HEK293 (cell line): ENCODE results near the gene R3HDM2.

ENCODE experiments used
- CTCF ChIP-seq: fragments of 450-650 bp; formaldehyde crosslinking; IDR thresholded peaks from 2 replicates; pipeline ENCODE4 v1.5.1; 2016; ENCODE audit warnings: missing biosample characterization, missing genetic modification characterization
- FEZF1 ChIP-seq: fragments of 450-650 bp; formaldehyde crosslinking; IDR thresholded peaks from 2 replicates; pipeline ENCODE4 v1.5.1; 2016; ENCODE audit warnings: missing biosample characterization, missing genetic modification characterization
- GFI1B ChIP-seq: fragments of 450-650 bp; formaldehyde crosslinking; IDR thresholded peaks from 2 replicates; pipeline ENCODE4 v1.5.1; 2016; ENCODE audit warnings: missing biosample characterization, missing genetic modification characterization
- KLF1 ChIP-seq: fragments of 450-650 bp; formaldehyde crosslinking; IDR thresholded peaks from 2 replicates; pipeline ENCODE4 v1.5.1; 2016; ENCODE audit warnings: missing biosample characterization, missing genetic modification characterization
- KLF7 ChIP-seq: fragments of 450-650 bp; formaldehyde crosslinking; IDR thresholded peaks from 2 replicates; pipeline ENCODE4 v1.5.1; 2016; ENCODE audit warnings: missing biosample characterization, missing genetic modification characterization, borderline replicate concordance
- OVOL3 ChIP-seq: fragments of 450-650 bp; formaldehyde crosslinking; IDR thresholded peaks from 2 replicates; pipeline ENCODE4 v1.5.1; 2016; ENCODE audit warnings: missing biosample characterization, missing genetic modification characterization
- PRDM1 ChIP-seq: fragments of 450-650 bp; formaldehyde crosslinking; IDR thresholded peaks from 2 replicates; pipeline ENCODE4; 2016; ENCODE audit warnings: missing biosample characterization, missing genetic modification characterization
- PRDM6 ChIP-seq: fragments of 450-650 bp; formaldehyde crosslinking; IDR thresholded peaks from 2 replicates; pipeline ENCODE4 v1.5.1; 2017; ENCODE audit warnings: missing biosample characterization, missing genetic modification characterization
- SP3 ChIP-seq: fragments of 450-650 bp; formaldehyde crosslinking; IDR thresholded peaks from 2 replicates; pipeline ENCODE4 v1.5.1; 2016; ENCODE audit warnings: missing biosample characterization, missing genetic modification characterization
- TCF7L2 ChIP-seq: IDR thresholded peaks from 2 replicates; pipeline ENCODE4 v1.6.1; 2011; ENCODE audit warnings: low read depth, mild to moderate bottlenecking, inconsistent platforms, low read length, moderate library complexity, borderline replicate concordance
- ZBTB1 ChIP-seq: fragments of 450-650 bp; formaldehyde crosslinking; IDR thresholded peaks from 2 replicates; pipeline ENCODE4 v1.5.1; 2016; ENCODE audit warnings: missing biosample characterization, missing genetic modification characterization
- ZBTB26 ChIP-seq: fragments of 450-650 bp; formaldehyde crosslinking; optimal IDR thresholded peaks from 2 replicates; pipeline ENCODE3; 2016; ENCODE audit warnings: missing biosample characterization, mild to moderate bottlenecking, missing genetic modification characterization
- ZBTB49 ChIP-seq: fragments of 450-650 bp; formaldehyde crosslinking; IDR thresholded peaks from 2 replicates; pipeline ENCODE4 v1.5.1; 2016; ENCODE audit warnings: missing biosample characterization, missing genetic modification characterization, low read depth
- ZBTB6 ChIP-seq: fragments of 450-650 bp; formaldehyde crosslinking; IDR thresholded peaks from 2 replicates; pipeline ENCODE4 v1.5.1; 2017; ENCODE audit warnings: missing biosample characterization, missing genetic modification characterization
- ZNF2 ChIP-seq: fragments of 450-650 bp; formaldehyde crosslinking; IDR thresholded peaks from 2 replicates; pipeline ENCODE4 v1.5.1; 2016; ENCODE audit warnings: missing biosample characterization, missing genetic modification characterization
- ZNF202 ChIP-seq: fragments of 450-650 bp; formaldehyde crosslinking; IDR thresholded peaks from 2 replicates; pipeline ENCODE4 v1.5.1; 2016; ENCODE audit warnings: missing biosample characterization, missing genetic modification characterization, borderline replicate concordance
- ZNF24 ChIP-seq: fragments of 450-650 bp; formaldehyde crosslinking; IDR thresholded peaks from 2 replicates; pipeline ENCODE4 v1.5.1; 2016; ENCODE audit warnings: missing biosample characterization, missing genetic modification characterization
- ZNF354C ChIP-seq: fragments of 450-650 bp; formaldehyde crosslinking; IDR thresholded peaks from 2 replicates; pipeline ENCODE4 v1.5.1; 2016; ENCODE audit warnings: missing biosample characterization, missing genetic modification characterization, low read depth, borderline replicate concordance
- ZNF362 ChIP-seq: fragments of 450-650 bp; formaldehyde crosslinking; IDR thresholded peaks from 2 replicates; pipeline ENCODE4 v1.5.1; 2016; ENCODE audit warnings: missing biosample characterization, missing genetic modification characterization
- ZNF48 ChIP-seq: fragments of 450-650 bp; formaldehyde crosslinking; IDR thresholded peaks from 2 replicates; pipeline ENCODE4 v1.5.1; 2016; ENCODE audit warnings: missing biosample characterization, missing genetic modification characterization
- ZNF529 ChIP-seq: fragments of 450-650 bp; formaldehyde crosslinking; IDR thresholded peaks from 2 replicates; pipeline ENCODE4 v1.5.1; 2017; ENCODE audit warnings: missing genetic modification characterization, missing biosample characterization; ENCODE audit not compliant: insufficient replicate concordance
- ZNF548 ChIP-seq: fragments of 450-650 bp; formaldehyde crosslinking; IDR thresholded peaks from 2 replicates; pipeline ENCODE4 v1.5.1; 2016; ENCODE audit warnings: missing biosample characterization, missing genetic modification characterization
- ZNF555 ChIP-seq: fragments of 450-650 bp; formaldehyde crosslinking; conservative IDR thresholded peaks from 2 replicates; pipeline ENCODE4 v1.5.1; 2017; ENCODE audit warnings: missing biosample characterization, mild to moderate bottlenecking, missing genetic modification characterization, inconsistent platforms
- ZNF558 ChIP-seq: fragments of 450-650 bp; formaldehyde crosslinking; IDR thresholded peaks from 2 replicates; pipeline ENCODE4 v1.5.1; 2016; ENCODE audit warnings: missing biosample characterization, missing genetic modification characterization
- ZNF600 ChIP-seq: fragments of 450-650 bp; formaldehyde crosslinking; IDR thresholded peaks from 2 replicates; pipeline ENCODE4 v1.5.1; 2016; ENCODE audit warnings: missing biosample characterization, missing genetic modification characterization
- ZNF621 ChIP-seq: fragments of 450-650 bp; formaldehyde crosslinking; IDR thresholded peaks from 2 replicates; pipeline ENCODE4 v1.5.1; 2017; ENCODE audit warnings: missing biosample characterization, missing genetic modification characterization
- ZNF629 ChIP-seq: fragments of 450-650 bp; formaldehyde crosslinking; IDR thresholded peaks from 2 replicates; pipeline ENCODE4 v1.5.1; 2017; ENCODE audit warnings: missing biosample characterization, missing genetic modification characterization
- ZNF660 ChIP-seq: fragments of 450-650 bp; IDR thresholded peaks from 2 replicates; pipeline ENCODE4 v1.5.1; 2018; ENCODE audit warnings: missing biosample characterization, mild to moderate bottlenecking, missing genetic modification characterization
- ZNF707 ChIP-seq: fragments of 450-650 bp; formaldehyde crosslinking; IDR thresholded peaks from 2 replicates; pipeline ENCODE4 v1.5.1; 2016; ENCODE audit warnings: missing biosample characterization, missing genetic modification characterization
- ZNF76 ChIP-seq: fragments of 450-650 bp; formaldehyde crosslinking; IDR thresholded peaks from 2 replicates; pipeline ENCODE4; 2016; ENCODE audit warnings: low read depth, missing biosample characterization, missing genetic modification characterization, borderline replicate concordance
- ZNF792 ChIP-seq: fragments of 450-650 bp; formaldehyde crosslinking; IDR thresholded peaks from 2 replicates; pipeline ENCODE4 v1.5.1; 2016; ENCODE audit warnings: missing biosample characterization, missing genetic modification characterization
- ZNF830 ChIP-seq: fragments of 450-650 bp; IDR thresholded peaks from 2 replicates; pipeline ENCODE4 v1.5.0; 2018; ENCODE audit warnings: missing biosample characterization, missing genetic modification characterization, low read depth, mild to moderate bottlenecking, moderate library complexity

The R3HDM2 gene

GRCh38 chr12:57229634-57230380 is 201.0 kb downstream of the R3HDM2 start, which contains the start of gene SHMT2 (continued):
- TF ChIP-seq OVOL3 (tag by site-specific recombination) (no peak), ZBTB6 (tag by site-specific recombination) (no peak), SP3 (peak; percentile 87), KLF7 (tag by site-specific recombination) (no peak), ZNF660 (tag by site-specific recombination) (peak; percentile 88), ZNF600 (tag by site-specific recombination) (peak; percentile 16; the same call in 1 of the 2 replicates), ZNF707 (tag by site-specific recombination) (no peak), ZNF362 (tag by site-specific recombination) (no peak), KLF1 (tag by site-specific recombination) (peak; percentile 19), FEZF1 (tag by site-specific recombination) (no peak), ZBTB1 (no peak), ZNF2 (tag by site-specific recombination) (no peak; the same call in 1 of the 2 replicates), ZNF830 (tag by site-specific recombination) (no peak), ZNF529 (tag by site-specific recombination) (no peak), TCF7L2 (no peak), ZNF555 (tag by site-specific recombination) (no peak), GFI1B (tag by site-specific recombination) (no peak), ZNF629 (tag by site-specific recombination) (peak; percentile 51; the same call in 1 of the 2 replicates), PRDM6 (tag by site-specific recombination) (no peak), ZNF792 (tag by site-specific recombination) (no peak), CTCF (no peak), ZNF48 (tag by site-specific recombination) (no peak), ZNF202 (tag by site-specific recombination) (no peak), ZNF76 (tag by site-specific recombination) (0 out of 2 replicates have a peak, but pooled peaks have one; percentile 20), PRDM1 (no peak), ZNF558 (tag by site-specific recombination) (0 out of 2 replicates have a peak, but pooled peaks have one; percentile 63), ZNF24 (0 out of 2 replicates have a peak, but pooled peaks have one; percentile 34), ZNF354C (tag by site-specific recombination) (no peak), ZBTB26 (peak; percentile 26), ZNF548 (no peak), ZBTB49 (tag by site-specific recombination) (no peak), ZNF621 (tag by site-specific recombination) (no peak)
